HL-60/S4 treated with retinoic acid at 250 ng/mL for 4 days and 3 days (cell line): Measurements from ENCODE around the gene TSSC4.

Source experiments
- in situ Hi-C: fragments of 300-500 bp; cut with MboI; formaldehyde crosslinking; loops from 2 replicates; pipeline ENCODE4 v1.7.0; 2022; ENCODE audit warnings: low sequenced_read_pairs

TSSC4 gene

GRCh38 chr11:2427721-2428321, 27.3 kb downstream of the TSSC4 start:
- in situ Hi-C loops, result loop anchor here (5.0 to 10.0 kb wide), 2 partner anchors 104 to 467 kb away; no protein-coding TSS in a partner anchor

- in situ Hi-C loops, result loop anchor here (5.0 to 10.0 kb wide), 2 partner anchors 104 to 466 kb away; no protein-coding TSS in a partner anchor
These were observed 27.8 kb downstream of the TSSC4 start for GRCh38 chr11:2428322-2428795.

- in situ Hi-C loops, result no loop called here
These were observed 30.8 kb downstream of the TSSC4 start for GRCh38 chr11:2431395-2431794.

GRCh38 chr11:2432171-2432621, 31.6 kb downstream of the TSSC4 start:
- in situ Hi-C loops, result no loop called here

- in situ Hi-C loops, result no loop called here
These were observed 32.1 kb downstream of the TSSC4 start for GRCh38 chr11:2432628-2433071.

GRCh38 chr11:2433106-2433925, 32.8 kb downstream of the TSSC4 start:
- in situ Hi-C loops, result no loop called here

- in situ Hi-C loops, result no loop called here
These were observed 33.5 kb downstream of the TSSC4 start for GRCh38 chr11:2434008-2434407.

- in situ Hi-C loops, result no loop called here
These were observed 34.1 kb downstream of the TSSC4 start for GRCh38 chr11:2434506-2435255.

- in situ Hi-C loops, result no loop called here
These were observed 34.9 kb downstream of the TSSC4 start for GRCh38 chr11:2435288-2436012.

GRCh38 chr11:2436013-2436520, 35.5 kb downstream of the TSSC4 start:
- in situ Hi-C loops, result no loop called here

GRCh38 chr11:2436521-2437031, 36.0 kb downstream of the TSSC4 start:
- in situ Hi-C loops, result no loop called here

GRCh38 chr11:2437516-2437915, 37.0 kb downstream of the TSSC4 start:
- in situ Hi-C loops, result no loop called here

GRCh38 chr11:2439820-2440219, 39.3 kb downstream of the TSSC4 start:
- in situ Hi-C loops, result no loop called here

GRCh38 chr11:2440646-2441045, 40.1 kb downstream of the TSSC4 start:
- in situ Hi-C loops, result no loop called here

- in situ Hi-C loops, result no loop called here
These were observed 40.6 kb downstream of the TSSC4 start for GRCh38 chr11:2441171-2441570.

- in situ Hi-C loops, result no loop called here
These were observed 42.0 kb downstream of the TSSC4 start for GRCh38 chr11:2442589-2442988.

GRCh38 chr11:2443406-2443805, 42.9 kb downstream of the TSSC4 start:
- in situ Hi-C loops, result no loop called here

GRCh38 chr11:2443881-2444820, 43.6 kb downstream of the TSSC4 start, which contains the start of gene TRPM5:
TRPM5 (minus strand) TSS chr11:2444514; CDS start chr11:2423036, 21,478 bp downstream.
- in situ Hi-C loops, result no loop called here
